ENCODE results near the gene ADD1. TPM values are rescaled to one million over a fixed set of nuclear protein-coding genes. Genes with fewer than 3 reads are reported as not detected.

ADD1 gene
- total and polyA plus RNA-seq, 2 donors from 2014 or later = 232 to 313 TPM

GRCh38 chr4:2832981-2833670 lies 10.5 kb upstream of the ADD1 start:
- no peak for FAIRE-seq

DNA sequence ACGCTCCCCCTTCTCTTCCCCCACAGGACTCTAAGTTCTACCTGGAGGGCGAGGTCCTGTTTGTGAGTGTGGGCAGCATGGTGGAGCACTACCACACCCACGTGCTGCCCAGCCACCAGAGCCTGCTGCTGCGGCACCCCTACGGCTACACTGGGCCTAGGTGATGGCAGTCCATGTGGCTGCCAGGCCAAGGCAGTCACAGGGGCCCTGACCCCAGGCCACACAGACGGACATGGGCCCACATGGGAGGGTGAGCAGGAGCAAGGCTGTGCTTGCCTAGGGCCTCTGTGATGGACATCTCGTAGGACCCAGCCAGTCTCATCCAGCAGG lies 10.0 kb upstream of the ADD1 start:
- intact Hi-C loops (cut with DNase I) = no loop called here
- DNase-seq = peak in 1 of 5 donors; percentile 73

More at GRCh38 chr4:2832981-2833670, 10.5 kb upstream of the ADD1 start:
- H3K9me3 ChIP-seq (ENCODE audit: control insufficient read depth in 2 of 3, insufficient read depth in 1 of 3, low read length in 3 of 3) = no peaks in the 10 kb centered on the region
- peaks cover 0 to 7% (median 4%) of the 10 kb centered on the region in 3 donors for H3K4me1 ChIP-seq (ENCODE audit: control insufficient read depth in 2 of 3, insufficient read depth in 2 of 3, low read depth in 1 of 3, low read length in 3 of 3)
- no peak overlapping the region for H3K27ac ChIP-seq (ENCODE audit: low read depth in 2 of 2, low read length in 2 of 2)
- TF ChIP-seq CTCF (IDR thresholded peaks at IDR 0.05; ENCODE audit: borderline replicate concordance, extremely low read depth, insufficient read depth) = no peak
- intact Hi-C loops (cut with DNase I) = no loop called here
- peak in 2 of 5 donors; percentile 22 to 59 for DNase-seq
- no peak overlapping the region for H3K9ac ChIP-seq (ENCODE audit: low read length in 3 of 3)
- peaks cover 0 to 28% (median 11%) of the 10 kb centered on the region in 3 donors for H3K36me3 ChIP-seq (ENCODE audit: control insufficient read depth in 2 of 3, insufficient read depth in 3 of 3, low read length in 3 of 3)
- no peaks in the 10 kb centered on the region for H3K27me3 ChIP-seq (ENCODE audit: control insufficient read depth, insufficient read depth, low read length)
- H3K4me3 ChIP-seq (ENCODE audit: low read length in 3 of 3) = no peak overlapping the region

DNA sequence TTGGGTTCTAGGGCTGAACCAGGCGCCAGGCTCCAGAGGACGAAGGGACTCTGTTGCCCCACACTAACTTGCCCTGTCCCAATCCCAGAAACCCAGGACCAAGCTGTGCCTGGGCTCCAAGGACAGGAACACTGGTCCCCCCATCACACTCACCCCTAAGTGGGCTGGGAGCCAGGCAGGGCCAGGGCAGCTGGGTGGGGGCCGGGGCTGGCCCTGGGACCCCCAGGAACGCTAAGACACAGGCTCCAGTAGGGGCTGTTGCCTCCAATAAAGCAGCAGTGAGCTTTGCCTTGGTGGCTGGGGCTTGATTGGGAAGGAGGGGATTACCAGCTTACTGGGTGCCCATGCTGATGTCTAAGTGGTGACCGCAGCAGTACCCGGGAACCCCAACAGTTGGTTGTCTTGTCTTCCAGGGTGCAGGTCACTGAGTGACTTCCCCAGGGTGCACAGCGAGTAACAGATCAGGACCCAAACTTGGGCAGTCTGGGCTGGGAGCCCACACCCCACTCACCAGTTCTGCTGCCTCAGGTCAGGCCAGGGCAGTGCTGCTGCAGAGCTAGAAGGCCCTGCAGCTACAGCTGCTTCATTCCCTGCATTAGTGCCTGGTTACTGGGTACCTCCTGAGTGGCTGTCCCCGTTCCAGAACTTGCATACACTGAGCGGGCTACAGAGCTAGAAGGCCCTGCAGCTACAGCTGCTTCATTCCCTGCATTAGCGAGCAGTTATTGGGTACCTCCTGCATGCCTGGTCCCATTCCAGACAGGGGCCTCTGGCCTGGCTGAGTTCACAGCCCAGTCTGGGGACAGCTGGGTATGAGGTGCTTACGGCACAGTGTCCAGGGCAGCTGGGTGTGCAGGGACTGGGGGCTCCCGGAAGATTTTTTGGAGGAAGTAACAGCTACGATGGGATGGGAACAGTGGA lies 9.4 kb upstream of the ADD1 start:
- Histone ChIP-seq H3K36me3 (ENCODE audit: control insufficient read depth in 2 of 3, insufficient read depth in 3 of 3, low read length in 3 of 3) (peaks cover 0 to 28% (median 8%) of the 10 kb centered on the region in 3 donors), H3K4me1 (ENCODE audit: control insufficient read depth in 2 of 3, insufficient read depth in 2 of 3, low read depth in 1 of 3, low read length in 3 of 3) (peaks cover 0 to 7% (median 6%) of the 10 kb centered on the region in 3 donors), H3K27me3 (ENCODE audit: control insufficient read depth, insufficient read depth, low read length) (no peaks in the 10 kb centered on the region), H3K27ac (ENCODE audit: low read depth in 2 of 2, low read length in 2 of 2) (no peak overlapping the region), H3K9me3 (ENCODE audit: control insufficient read depth in 2 of 3, insufficient read depth in 1 of 3, low read length in 3 of 3) (no peaks in the 10 kb centered on the region), H3K4me3 (ENCODE audit: low read length in 3 of 3) (no peak overlapping the region), H3K9ac (ENCODE audit: low read length in 3 of 3) (no peak overlapping the region)
- FAIRE-seq (no peak), DNase-seq (peak in 2 of 5 donors; percentile 18 to 51)
- intact Hi-C loops (cut with DNase I) = no loop called here
- no peak for TF ChIP-seq CTCF (IDR thresholded peaks at IDR 0.05; ENCODE audit: borderline replicate concordance, extremely low read depth, insufficient read depth)

More for the DNA sequence above, 10.0 kb upstream of the ADD1 start:
- Histone ChIP-seq H3K9me3 (ENCODE audit: control insufficient read depth in 2 of 3, insufficient read depth in 1 of 3, low read length in 3 of 3) (no peaks in the 10 kb centered on the region), H3K36me3 (ENCODE audit: control insufficient read depth in 2 of 3, insufficient read depth in 3 of 3, low read length in 3 of 3) (peaks cover 0 to 28% (median 8%) of the 10 kb centered on the region in 3 donors), H3K4me3 (ENCODE audit: low read length in 3 of 3) (no peak overlapping the region), H3K27ac (ENCODE audit: low read depth in 2 of 2, low read length in 2 of 2) (no peak overlapping the region), H3K9ac (ENCODE audit: low read length in 3 of 3) (no peak overlapping the region), H3K27me3 (ENCODE audit: control insufficient read depth, insufficient read depth, low read length) (no peaks in the 10 kb centered on the region), H3K4me1 (ENCODE audit: control insufficient read depth in 2 of 3, insufficient read depth in 2 of 3, low read depth in 1 of 3, low read length in 3 of 3) (peaks cover 0 to 7% (median 6%) of the 10 kb centered on the region in 3 donors)
- no peak for FAIRE-seq
- TF ChIP-seq CTCF (IDR thresholded peaks at IDR 0.05; ENCODE audit: borderline replicate concordance, extremely low read depth, insufficient read depth) = no peak
